NCI-H1930 (cell line): ENCODE data around the gene NR2F2.
"Not testable (repeated sequence)": the region's sequence is repeated elsewhere in the genome, so short reads cannot be mapped to it uniquely, and the experiment has no call there.

ENCODE experiments used
- DNase-seq, 2 experiments: peaks; one replicate each; lab custom pipeline; 2025; lab: John Stamatoyannopoulos, UW

NR2F2 gene

DNA sequence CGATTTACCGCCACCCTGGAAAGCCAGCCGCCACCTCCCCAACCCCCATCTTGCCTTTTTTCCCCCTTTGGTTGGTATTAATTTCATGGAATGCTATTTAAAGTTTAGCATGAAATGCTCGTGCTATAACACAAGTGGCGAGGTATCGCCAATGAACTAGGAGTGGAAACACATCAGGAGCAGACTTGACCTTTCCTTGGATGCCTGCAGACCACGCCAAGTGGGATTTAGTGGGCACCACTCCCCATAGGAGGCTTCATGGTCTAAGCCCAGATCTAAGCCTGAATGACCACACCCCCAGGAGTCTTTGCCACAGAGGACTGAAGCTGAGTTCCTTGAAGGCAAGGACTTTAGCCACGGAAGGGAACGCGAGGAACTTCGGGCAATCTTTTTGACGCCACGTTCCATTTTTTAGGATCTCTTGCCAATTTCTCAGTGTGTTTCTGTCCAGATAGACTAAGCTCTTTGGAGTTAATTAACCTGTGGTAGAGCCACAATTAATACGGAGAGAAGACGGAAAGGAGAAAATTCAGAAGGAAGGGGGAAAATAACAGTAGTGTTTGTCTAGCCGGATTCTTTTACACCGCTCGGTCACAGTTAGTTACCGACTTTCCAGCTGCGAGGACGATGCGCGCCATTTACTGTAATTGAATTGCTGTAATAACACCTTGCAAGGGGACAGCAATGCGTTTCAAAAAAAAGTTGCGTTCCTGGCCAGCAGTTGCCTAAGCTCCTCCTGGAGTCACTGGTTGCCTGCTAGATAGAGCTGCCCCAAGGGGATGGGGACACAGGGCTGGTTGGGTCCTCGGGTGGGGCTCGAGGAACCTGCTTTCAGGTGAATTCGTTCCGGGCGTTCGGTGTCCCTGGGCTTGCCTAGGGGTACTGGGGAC lies 37.1 kb downstream of the NR2F2 start:
- no peak for DNase-seq

DNA sequence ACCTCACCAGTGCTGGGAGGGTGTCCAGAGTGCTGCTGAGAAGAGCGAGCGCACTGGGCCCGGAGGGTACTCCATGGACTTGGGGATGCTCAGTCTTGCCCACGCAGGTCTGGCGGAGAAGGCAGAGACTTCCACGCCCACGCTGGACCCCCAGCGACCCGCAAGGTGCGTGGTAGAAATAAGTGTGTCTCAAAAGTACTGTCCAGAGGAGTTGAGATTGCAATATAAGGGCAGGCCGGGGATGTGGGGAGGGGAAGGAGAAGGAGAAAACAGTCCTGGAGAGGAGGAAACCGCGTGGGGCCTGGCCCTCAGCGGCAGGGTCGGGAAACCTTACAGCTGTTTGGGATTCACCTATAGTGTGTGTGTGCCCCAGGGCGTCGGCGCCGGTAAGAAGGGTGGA lies 38.9 kb downstream of the NR2F2 start:
- DNase-seq: no peak

DNA sequence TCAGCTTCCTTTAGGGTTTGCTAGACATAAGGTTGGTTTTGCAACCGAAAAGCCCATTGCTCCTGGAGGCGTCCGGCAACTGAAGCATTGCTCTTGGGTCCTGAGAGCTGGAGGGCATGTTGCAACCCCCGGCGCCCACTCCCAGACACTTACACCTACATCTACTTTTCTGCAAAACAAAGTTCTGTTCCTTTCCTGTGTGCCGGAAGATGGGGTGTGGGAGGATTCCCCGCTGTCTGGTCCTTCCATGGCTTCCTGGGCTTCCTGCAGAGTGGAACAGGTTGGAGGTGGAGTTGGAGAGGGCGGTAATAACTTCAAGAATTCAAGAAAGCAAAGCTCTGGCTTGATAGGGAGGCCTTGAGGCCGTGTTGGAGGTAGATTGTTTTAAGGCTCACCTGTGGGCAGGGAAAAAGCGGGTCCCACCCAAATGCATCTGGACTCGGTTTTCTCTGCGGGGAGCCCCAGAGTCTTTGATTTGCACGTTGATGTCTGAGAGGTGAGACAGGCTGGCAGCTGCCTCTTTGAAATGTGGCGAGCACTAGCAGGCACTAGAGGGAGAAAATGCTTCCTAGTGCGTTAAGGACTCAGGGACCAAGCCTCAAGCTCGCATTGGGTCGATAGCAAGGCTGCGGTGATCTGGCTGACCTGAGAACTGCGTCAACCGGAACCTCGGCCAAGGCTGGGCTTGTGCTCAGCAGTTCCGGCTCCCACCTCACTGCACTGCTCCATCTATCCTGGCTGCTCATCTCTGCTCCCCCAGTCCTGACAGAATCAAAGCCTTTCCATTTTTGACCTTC lies 39.5 kb downstream of the NR2F2 start:
- no peak for DNase-seq

DNA sequence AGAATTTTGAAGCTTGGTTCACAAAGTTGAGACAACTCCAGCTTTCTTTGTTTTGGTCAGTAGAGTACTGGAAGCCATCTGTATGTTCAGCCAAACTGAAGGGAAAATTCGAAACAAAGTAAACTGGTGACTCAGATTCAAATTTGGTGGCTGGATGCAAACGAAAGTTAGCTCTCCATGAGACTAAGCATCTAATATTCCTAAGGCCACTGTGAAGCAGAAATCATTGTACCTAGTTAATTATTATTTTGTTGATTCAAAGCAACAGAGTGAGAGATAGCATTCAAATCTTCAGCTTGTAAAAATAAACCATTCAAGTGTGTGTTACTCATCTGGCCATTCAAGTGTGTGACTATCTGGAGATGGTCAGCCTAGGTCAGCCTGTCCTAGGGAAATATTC lies 42.1 kb downstream of the NR2F2 start:
- DNase-seq: no peak

DNA sequence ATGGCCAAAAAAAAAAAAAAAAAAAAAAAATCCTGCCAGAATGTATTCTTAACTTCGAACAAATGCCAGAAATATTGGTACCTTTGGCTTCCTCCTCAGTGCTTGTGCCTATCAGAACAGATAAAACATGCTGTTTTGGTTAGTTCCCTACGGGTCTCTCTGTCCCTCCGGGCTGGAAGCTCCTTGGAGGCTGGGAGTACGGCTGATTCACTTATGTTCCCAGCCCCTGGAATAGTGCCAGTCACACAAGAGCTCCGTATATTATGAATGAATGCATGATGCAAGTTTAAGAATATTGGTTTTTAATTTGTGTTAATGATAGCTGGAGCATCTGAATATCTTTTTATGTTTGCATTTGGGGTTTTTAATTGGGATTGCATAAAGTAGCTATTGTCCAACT lies 44.0 kb downstream of the NR2F2 start:
- no peak for DNase-seq

DNA sequence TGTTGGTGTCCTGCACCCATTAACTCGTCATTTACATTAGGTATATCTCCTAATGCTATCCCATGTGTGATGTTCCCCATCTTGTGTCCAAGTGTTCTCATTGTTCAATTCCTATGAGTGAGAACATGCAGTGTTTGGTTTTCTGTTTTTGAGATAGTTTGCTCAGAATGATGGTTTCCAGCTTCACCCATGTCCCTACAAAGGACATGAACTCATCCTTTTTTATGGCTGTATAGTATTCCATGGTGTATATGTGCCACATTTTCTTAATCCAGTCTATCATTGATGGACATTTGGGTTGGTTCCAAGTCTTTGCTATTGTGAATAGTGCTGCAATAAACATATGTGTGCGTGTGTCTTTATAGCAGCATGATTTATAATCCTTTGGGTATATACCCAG lies 49.1 kb downstream of the NR2F2 start:
- not testable (repeated sequence) for DNase-seq

DNA sequence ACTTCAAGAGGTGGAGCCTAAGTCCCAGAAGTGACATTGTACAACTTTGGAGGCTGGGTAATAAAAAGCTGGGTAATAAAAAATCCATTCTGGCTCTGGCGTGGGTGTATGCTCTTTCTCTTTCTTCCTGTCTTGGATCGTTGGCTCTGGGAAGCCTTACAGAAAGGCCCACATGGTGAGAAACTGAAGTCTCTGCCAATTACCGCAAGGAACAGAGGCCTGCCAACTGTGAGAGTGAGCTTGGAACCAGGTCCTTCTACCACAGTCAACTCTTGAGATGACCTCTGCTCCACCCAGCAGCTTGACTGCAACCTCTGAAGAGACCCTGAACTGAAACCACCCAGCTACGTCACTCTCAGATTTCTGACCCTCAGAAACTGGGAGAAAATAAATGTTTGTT lies 51.0 kb downstream of the NR2F2 start:
- no peak for DNase-seq

DNA sequence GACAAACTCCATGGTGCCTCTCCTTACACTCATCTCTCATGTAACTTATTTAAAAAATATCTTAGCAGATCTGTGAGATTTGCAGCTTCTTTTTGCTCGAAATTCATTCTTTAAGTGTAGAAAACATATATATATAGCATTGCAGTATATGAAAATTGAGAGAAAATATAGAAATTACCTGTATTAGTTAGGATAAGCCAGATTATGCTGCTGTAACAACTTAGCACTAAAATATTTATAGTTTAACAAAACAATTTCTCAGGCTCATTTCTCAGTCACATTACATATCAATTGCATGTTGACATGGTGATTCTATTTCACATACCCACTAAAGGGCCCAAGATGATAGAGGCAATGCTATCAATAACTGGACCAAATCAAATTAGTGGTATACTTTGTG lies 54.7 kb downstream of the NR2F2 start:
- no peak for DNase-seq

DNA sequence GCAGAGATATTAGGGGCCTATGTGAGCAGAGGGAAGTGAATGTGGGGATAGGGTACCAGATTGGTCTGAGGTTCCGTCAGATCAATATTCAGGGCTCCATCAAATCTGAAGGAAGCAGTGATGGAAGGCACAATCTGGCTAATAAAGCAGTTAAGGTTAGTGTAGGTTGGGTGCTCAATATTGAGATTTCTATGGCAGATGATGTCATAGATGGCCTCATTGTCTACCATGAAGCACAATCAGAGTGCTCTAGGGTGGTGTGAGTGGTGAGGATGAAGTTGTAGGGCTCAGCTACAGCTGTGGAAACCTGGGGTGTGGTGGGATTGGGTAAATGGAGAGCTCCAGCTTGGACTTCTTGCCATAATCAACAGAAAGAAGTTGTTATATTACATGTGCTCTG lies 58.2 kb downstream of the NR2F2 start:
- DNase-seq: no peak
